Stimulated activated naive CD8-positive, alpha-beta T cell treated with anti-CD3 and anti-CD28 coated beads, Interleukin-15, Interleukin-2, amounts not matched to agents 100 ng/mL and 50 ng/mL, for 24 hours (primary cell): ENCODE measurements around the gene F13A1.

Experiments
- H3K27ac Mint-ChIP-seq: one replicate; pipeline ENCODE4 v1.8.0; 2021; ENCODE audit warnings: mild to moderate bottlenecking, mixed read lengths
- H3K27me3 Mint-ChIP-seq: one replicate; pipeline ENCODE4 v1.8.0; 2021; ENCODE audit warnings: mixed read lengths
- H3K36me3 Mint-ChIP-seq: one replicate; pipeline ENCODE4 v1.8.0; 2021; ENCODE audit warnings: low read depth, mixed read lengths
- H3K4me1 Mint-ChIP-seq: one replicate; pipeline ENCODE4 v1.8.0; 2021; ENCODE audit warnings: low read depth, mixed read lengths
- H3K4me3 Mint-ChIP-seq: one replicate; pipeline ENCODE4 v1.8.0; 2021; ENCODE audit warnings: mild to moderate bottlenecking, mixed read lengths
- H3K9me3 Mint-ChIP-seq: one replicate; pipeline ENCODE4 v1.8.0; 2021; ENCODE audit warnings: mixed read lengths

Gene F13A1

DNA sequence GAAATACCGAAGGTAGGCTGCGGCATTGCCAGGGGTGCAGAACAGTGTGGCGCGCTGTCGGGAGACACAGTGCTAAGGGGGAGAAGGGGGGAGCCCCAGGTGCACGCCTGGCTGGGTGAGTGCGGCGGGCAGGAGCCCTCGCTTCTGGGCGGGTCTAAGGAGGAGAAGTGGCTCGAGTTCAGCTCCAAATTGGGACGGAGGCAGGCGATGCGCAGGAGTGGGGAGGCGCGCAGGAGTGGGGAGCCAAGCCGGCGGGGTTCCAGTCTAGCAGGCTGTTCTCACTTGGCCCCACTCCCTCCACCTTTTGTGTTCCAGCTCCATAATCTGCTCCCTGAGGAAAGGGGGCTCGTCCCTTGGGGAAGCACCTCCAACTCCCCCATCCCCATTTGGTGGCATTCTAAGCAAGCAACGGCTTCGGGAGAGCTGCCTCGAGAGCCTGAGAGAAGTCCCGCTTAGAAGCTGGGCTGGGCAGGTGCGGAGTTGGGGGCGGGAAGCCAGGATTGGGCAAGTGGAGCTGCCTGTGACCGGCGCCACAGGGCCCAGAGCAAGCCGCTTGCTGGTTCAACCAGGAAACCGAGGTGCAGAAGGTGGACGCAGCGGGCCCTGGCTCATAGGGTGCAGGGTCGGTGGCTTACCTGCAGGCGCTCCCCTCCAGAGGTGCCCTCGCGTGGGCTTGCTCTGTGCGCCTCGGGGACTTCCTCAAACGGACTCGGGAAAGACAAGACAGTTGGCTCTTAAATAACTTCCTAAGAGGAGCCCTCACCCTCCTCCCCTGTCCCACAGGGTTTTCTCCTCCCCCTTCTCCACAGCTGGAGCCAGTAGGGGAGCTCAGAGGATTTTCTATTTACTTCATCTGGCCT, at the start of gene F13A1:
TSS of gene F13A1 (minus strand) at position 711 of the 860 bp plus-strand sequence. CDS start 1,998 bp downstream, outside the sequence.
- no peaks in the 10 kb centered on the region for H3K9me3 Mint-ChIP-seq
- peaks cover 3% of the 10 kb centered on the region for H3K4me1 Mint-ChIP-seq
- no peaks in the 10 kb centered on the region for H3K36me3 Mint-ChIP-seq
- peaks cover 61% of the 10 kb centered on the region for H3K27me3 Mint-ChIP-seq
- H3K27ac Mint-ChIP-seq, result no peak within 1 kb of the TSS
- no peak within 1 kb of the TSS for H3K4me3 Mint-ChIP-seq

- Mint-ChIP-seq H3K4me1 (no peaks in the 10 kb centered on the region), H3K27me3 (peaks cover 9% of the 10 kb centered on the region), H3K36me3 (no peaks in the 10 kb centered on the region), H3K9me3 (no peaks in the 10 kb centered on the region), H3K27ac (no peak overlapping the region), H3K4me3 (no peak overlapping the region)
Observed at GRCh38 chr6:6368684-6369052, 48.2 kb upstream of the F13A1 start.

DNA sequence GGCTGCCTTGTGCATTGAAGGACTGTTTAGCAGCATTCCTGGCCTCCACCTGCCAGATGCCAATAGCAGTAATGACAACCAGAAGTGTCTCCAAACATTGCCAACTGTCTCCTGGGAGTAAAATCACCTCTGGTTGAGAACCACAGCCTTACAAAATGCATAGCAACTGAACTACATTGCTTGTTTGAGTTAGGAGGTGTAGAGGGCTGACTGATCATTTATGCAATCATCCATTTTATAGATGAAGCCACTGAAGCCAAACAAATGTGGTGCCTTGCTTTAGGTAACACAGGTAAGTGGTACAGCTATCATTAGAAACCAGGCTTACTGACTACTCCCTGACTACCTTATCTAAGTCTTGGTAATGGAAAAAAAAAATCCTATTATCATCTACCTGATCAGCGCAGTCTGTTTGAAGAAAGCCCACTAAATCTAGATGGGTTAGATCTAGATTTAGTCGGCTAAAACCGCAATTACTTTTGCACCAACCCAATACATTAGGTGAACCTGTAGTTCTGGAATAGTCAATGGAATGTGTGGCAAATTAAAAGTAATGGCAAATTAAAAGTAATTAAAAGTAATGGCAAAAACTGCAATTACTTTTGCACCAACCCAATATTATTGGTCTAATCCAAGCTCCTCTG, 47.7 kb upstream of the F13A1 start:
- H3K4me3 Mint-ChIP-seq, result no peak overlapping the region
- no peaks in the 10 kb centered on the region for H3K36me3 Mint-ChIP-seq
- no peaks in the 10 kb centered on the region for H3K4me1 Mint-ChIP-seq
- H3K27ac Mint-ChIP-seq, result no peak overlapping the region
- H3K9me3 Mint-ChIP-seq, result no peaks in the 10 kb centered on the region
- peaks cover 6% of the 10 kb centered on the region for H3K27me3 Mint-ChIP-seq

DNA sequence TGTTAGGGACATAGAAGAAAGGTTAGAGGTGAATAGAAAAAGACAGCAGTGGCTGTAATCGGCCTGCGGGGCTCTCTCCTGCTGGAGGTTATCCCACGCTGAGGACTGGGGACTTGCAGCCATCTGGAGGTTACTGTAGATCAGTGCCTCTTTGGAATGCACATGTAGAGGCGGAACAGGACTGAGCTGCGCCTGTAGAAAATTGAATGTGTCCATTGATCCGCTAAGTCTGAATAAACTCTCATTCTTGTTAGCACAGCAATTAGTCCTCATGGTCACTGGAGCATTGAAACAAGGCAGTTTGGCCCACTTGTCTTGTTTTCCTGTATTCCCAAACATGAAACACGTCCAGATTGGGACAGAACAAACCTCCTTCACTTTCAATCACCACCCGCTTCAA, 46.3 kb upstream of the F13A1 start:
- H3K4me1 Mint-ChIP-seq, result no peaks in the 10 kb centered on the region
- H3K36me3 Mint-ChIP-seq, result no peaks in the 10 kb centered on the region
- no peak overlapping the region for H3K4me3 Mint-ChIP-seq
- H3K27ac Mint-ChIP-seq, result no peak overlapping the region
- no peaks in the 10 kb centered on the region for H3K27me3 Mint-ChIP-seq
- no peaks in the 10 kb centered on the region for H3K9me3 Mint-ChIP-seq

- Mint-ChIP-seq H3K4me3 (no peak overlapping the region), H3K4me1 (no peaks in the 10 kb centered on the region), H3K27me3 (no peaks in the 10 kb centered on the region), H3K27ac (no peak overlapping the region), H3K9me3 (no peaks in the 10 kb centered on the region), H3K36me3 (no peaks in the 10 kb centered on the region)
Observed at GRCh38 chr6:6365242-6365641, 44.8 kb upstream of the F13A1 start.

DNA sequence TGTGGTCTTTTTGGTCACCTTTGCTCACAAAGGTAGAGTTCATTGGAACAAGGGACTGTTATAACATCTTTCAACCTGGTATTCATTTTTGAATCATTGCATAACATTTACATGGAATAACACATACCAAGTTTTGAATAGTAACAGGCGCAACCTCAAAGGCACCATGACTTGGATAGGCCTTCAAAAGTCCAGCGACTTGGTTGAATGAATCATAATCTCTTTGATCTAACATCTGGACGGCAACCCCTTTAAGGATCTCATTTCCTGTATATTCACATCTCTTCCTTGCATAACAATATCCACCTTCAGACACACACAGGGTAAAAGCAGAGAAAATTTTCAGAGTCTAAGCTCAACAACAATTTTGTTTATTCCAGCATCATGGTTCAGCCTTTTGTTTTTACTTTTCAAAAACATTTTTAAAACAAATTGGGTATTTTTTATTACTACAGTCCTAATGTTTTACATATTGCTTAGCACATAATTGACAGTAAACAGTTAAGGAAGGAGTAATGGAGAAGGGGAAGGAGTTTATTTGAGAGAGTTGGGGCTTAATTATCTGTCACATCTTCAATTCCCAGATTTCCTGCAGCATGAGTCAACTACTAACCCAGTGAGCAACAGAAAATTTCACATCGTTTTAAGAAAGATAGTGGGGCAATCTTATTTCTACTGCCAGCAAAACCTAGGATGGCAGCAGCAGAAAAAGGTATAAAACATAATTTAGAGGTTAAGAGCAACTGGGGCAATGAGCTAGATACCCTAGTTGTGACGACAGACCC, 41.8 kb upstream of the F13A1 start:
- Mint-ChIP-seq H3K27ac (no peak overlapping the region), H3K4me1 (no peaks in the 10 kb centered on the region), H3K4me3 (no peak overlapping the region), H3K36me3 (no peaks in the 10 kb centered on the region), H3K27me3 (peaks cover 8% of the 10 kb centered on the region), H3K9me3 (no peaks in the 10 kb centered on the region)

GRCh38 chr6:6357530-6357929, 37.1 kb upstream of the F13A1 start:
- Mint-ChIP-seq H3K4me3 (no peak overlapping the region), H3K36me3 (no peaks in the 10 kb centered on the region), H3K4me1 (no peaks in the 10 kb centered on the region), H3K27me3 (peaks cover 11% of the 10 kb centered on the region), H3K27ac (no peak overlapping the region), H3K9me3 (no peaks in the 10 kb centered on the region)

- peaks cover 11% of the 10 kb centered on the region for H3K27me3 Mint-ChIP-seq
- H3K9me3 Mint-ChIP-seq, result no peaks in the 10 kb centered on the region
- H3K4me1 Mint-ChIP-seq, result no peaks in the 10 kb centered on the region
- no peak overlapping the region for H3K27ac Mint-ChIP-seq
- H3K36me3 Mint-ChIP-seq, result no peaks in the 10 kb centered on the region
- H3K4me3 Mint-ChIP-seq, result no peak overlapping the region
Observed at GRCh38 chr6:6357032-6357431, 36.6 kb upstream of the F13A1 start.

GRCh38 chr6:6352772-6353171, 32.3 kb upstream of the F13A1 start:
- H3K27me3 Mint-ChIP-seq, result peaks cover 32% of the 10 kb centered on the region

DNA sequence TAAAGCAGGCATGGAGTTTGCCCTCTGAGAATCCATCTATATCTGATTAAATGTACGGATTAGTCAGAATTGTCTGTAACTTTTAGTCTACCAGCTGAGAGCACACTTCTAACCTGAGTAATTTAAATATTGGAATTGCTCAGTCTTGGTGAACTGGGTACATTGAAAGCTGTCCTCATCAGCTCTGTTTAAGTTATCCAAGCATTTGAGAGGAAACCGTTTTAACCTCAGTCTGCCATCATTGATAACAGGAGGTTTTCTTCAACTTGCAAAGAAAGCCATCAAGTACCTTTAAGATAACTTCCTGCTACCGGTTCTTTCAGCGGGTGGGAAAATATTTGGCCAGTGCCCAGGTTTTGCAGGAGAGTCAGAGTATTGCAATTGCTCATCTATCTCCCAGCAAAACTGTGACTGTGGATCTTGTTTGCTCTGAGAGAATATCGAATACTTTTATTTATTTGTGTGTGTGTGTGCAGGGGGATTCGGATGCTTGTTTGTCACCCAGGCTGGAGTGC, 31.1 kb upstream of the F13A1 start:
- no peaks in the 10 kb centered on the region for H3K36me3 Mint-ChIP-seq

More at GRCh38 chr6:6352772-6353171, 32.3 kb upstream of the F13A1 start:
- no peak overlapping the region for H3K27ac Mint-ChIP-seq
- no peaks in the 10 kb centered on the region for H3K9me3 Mint-ChIP-seq
- no peaks in the 10 kb centered on the region for H3K36me3 Mint-ChIP-seq
- H3K4me1 Mint-ChIP-seq, result no peaks in the 10 kb centered on the region
- H3K4me3 Mint-ChIP-seq, result no peak overlapping the region

GRCh38 chr6:6350696-6351095, 30.2 kb upstream of the F13A1 start:
- no peaks in the 10 kb centered on the region for H3K9me3 Mint-ChIP-seq
- peaks cover 27% of the 10 kb centered on the region for H3K27me3 Mint-ChIP-seq
- H3K36me3 Mint-ChIP-seq, result no peaks in the 10 kb centered on the region
- no peak overlapping the region for H3K4me3 Mint-ChIP-seq
- H3K27ac Mint-ChIP-seq, result no peak overlapping the region
- no peaks in the 10 kb centered on the region for H3K4me1 Mint-ChIP-seq

More for the DNA sequence above, 31.1 kb upstream of the F13A1 start:
- H3K27me3 Mint-ChIP-seq, result peaks cover 27% of the 10 kb centered on the region
- H3K4me1 Mint-ChIP-seq, result no peaks in the 10 kb centered on the region
- H3K27ac Mint-ChIP-seq, result no peak overlapping the region
- H3K4me3 Mint-ChIP-seq, result no peak overlapping the region
- H3K9me3 Mint-ChIP-seq, result no peaks in the 10 kb centered on the region

- H3K9me3 Mint-ChIP-seq, result no peaks in the 10 kb centered on the region
- no peak overlapping the region for H3K4me3 Mint-ChIP-seq
- peaks cover 27% of the 10 kb centered on the region for H3K27me3 Mint-ChIP-seq
- H3K27ac Mint-ChIP-seq, result no peak overlapping the region
- no peaks in the 10 kb centered on the region for H3K36me3 Mint-ChIP-seq
- H3K4me1 Mint-ChIP-seq, result no peaks in the 10 kb centered on the region
Observed at GRCh38 chr6:6348256-6348655, 27.8 kb upstream of the F13A1 start.

GRCh38 chr6:6346427-6347023, 26.1 kb upstream of the F13A1 start:
- peaks cover 28% of the 10 kb centered on the region for H3K27me3 Mint-ChIP-seq
- H3K4me1 Mint-ChIP-seq, result no peaks in the 10 kb centered on the region
- H3K27ac Mint-ChIP-seq, result no peak overlapping the region
- no peak overlapping the region for H3K4me3 Mint-ChIP-seq
- no peaks in the 10 kb centered on the region for H3K36me3 Mint-ChIP-seq
- H3K9me3 Mint-ChIP-seq, result no peaks in the 10 kb centered on the region

DNA sequence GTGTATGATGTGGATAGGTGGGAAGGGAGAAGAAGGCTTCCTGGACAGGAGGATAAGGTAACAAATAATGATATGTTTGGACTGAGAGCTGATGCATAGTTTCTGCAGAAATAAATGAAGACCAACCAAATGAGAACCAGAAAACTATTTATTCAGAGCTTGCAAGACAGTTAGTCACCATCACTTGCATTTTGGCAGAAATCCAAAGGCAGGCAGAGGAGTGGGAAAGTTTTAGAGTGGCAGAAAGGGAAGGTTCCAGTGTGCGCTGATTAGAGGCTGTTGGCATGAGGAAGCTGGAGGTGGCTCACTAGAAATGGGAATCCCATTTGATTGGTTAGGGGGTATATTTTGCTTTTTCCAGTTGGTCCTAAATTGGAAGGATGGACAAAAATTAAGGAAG, 13.0 kb upstream of the F13A1 start:
- Mint-ChIP-seq H3K27ac (no peak overlapping the region), H3K4me3 (no peak overlapping the region), H3K9me3 (no peaks in the 10 kb centered on the region), H3K36me3 (no peaks in the 10 kb centered on the region), H3K4me1 (peaks cover 20% of the 10 kb centered on the region), H3K27me3 (peaks cover 7% of the 10 kb centered on the region)
